Measurements from ENCODE around the gene ADGRF3.
A peak's percentile ranks its signal among the peaks of the same experiment; 100 is the strongest.
"Not testable (repeated sequence)": the region's sequence is repeated elsewhere in the genome, so short reads cannot be mapped to it uniquely, and the experiment has no call there.

ADGRF3 gene

GRCh38 chr2:26317377-26318105 is 29.0 kb downstream of the ADGRF3 start:
- DNase-seq = no peak

- no peak for DNase-seq
Measured at GRCh38 chr2:26316845-26317244, 29.7 kb downstream of the ADGRF3 start.

- peak; percentile 11 for DNase-seq
Measured at GRCh38 chr2:26316041-26316440, 30.5 kb downstream of the ADGRF3 start.

- DNase-seq = no peak
Measured at GRCh38 chr2:26314243-26314642, 32.3 kb downstream of the ADGRF3 start.

- DNase-seq = no peak
Measured at GRCh38 chr2:26313446-26313845, 33.1 kb downstream of the ADGRF3 start.

GRCh38 chr2:26312471-26312870 is 34.1 kb downstream of the ADGRF3 start:
- DNase-seq = no peak

GRCh38 chr2:26309921-26310320 is 36.7 kb downstream of the ADGRF3 start:
- no peak for DNase-seq

GRCh38 chr2:26305540-26305939 is 41.0 kb downstream of the ADGRF3 start:
- DNase-seq = no peak

- not testable (repeated sequence) for DNase-seq
Measured at GRCh38 chr2:26305094-26305493, 41.5 kb downstream of the ADGRF3 start.

GRCh38 chr2:26302846-26303245 is 43.7 kb downstream of the ADGRF3 start:
- DNase-seq = no peak

- no peak for DNase-seq
Measured at GRCh38 chr2:26300234-26300925, 46.2 kb downstream of the ADGRF3 start.

GRCh38 chr2:26299471-26300101 is 47.0 kb downstream of the ADGRF3 start:
- DNase-seq = peak; percentile 19

- peak; percentile 19 for DNase-seq
Measured at GRCh38 chr2:26298638-26299393, 47.8 kb downstream of the ADGRF3 start.

GRCh38 chr2:26298286-26298637 is 48.3 kb downstream of the ADGRF3 start:
- no peak for DNase-seq

GRCh38 chr2:26297061-26297460 is 49.5 kb downstream of the ADGRF3 start:
- no peak for DNase-seq

- no peak for DNase-seq
Measured at GRCh38 chr2:26295511-26295910, 51.1 kb downstream of the ADGRF3 start.

GRCh38 chr2:26292646-26293045 is 53.9 kb downstream of the ADGRF3 start:
- no peak for DNase-seq

- DNase-seq = no peak
Measured at GRCh38 chr2:26290001-26290400, 56.6 kb downstream of the ADGRF3 start.

GRCh38 chr2:26285931-26286330 is 60.7 kb downstream of the ADGRF3 start:
- DNase-seq = no peak

- DNase-seq = no peak
Measured at GRCh38 chr2:26284132-26284531, 62.5 kb downstream of the ADGRF3 start.

GRCh38 chr2:26283606-26284005 is 63.0 kb downstream of the ADGRF3 start:
- no peak for DNase-seq

- DNase-seq = no peak
Measured at GRCh38 chr2:26281226-26281625, 65.4 kb downstream of the ADGRF3 start.

- no peak for DNase-seq
Measured at GRCh38 chr2:26279886-26280285, 66.7 kb downstream of the ADGRF3 start.
